ENCODE measurements around the gene LOXHD1. TPM values are rescaled to one million over a fixed set of nuclear protein-coding genes. Genes with fewer than 3 reads are reported as not detected.
A peak's percentile ranks its signal among the peaks of the same experiment; 100 is the strongest.

The LOXHD1 gene
- total RNA-seq, 4 donors from 2014 or later = 0.13 to 0.50 TPM; not detected in 2

GRCh38 chr18:46578987-46579386, 78.0 kb downstream of the LOXHD1 start:
- no peaks in the 10 kb centered on the region for H3K36me3 ChIP-seq
- no peak overlapping the region for H3K4me3 ChIP-seq
- H3K4me1 ChIP-seq = no peaks in the 10 kb centered on the region
- H3K27me3 ChIP-seq = no peaks in the 10 kb centered on the region
- intact Hi-C loops (cut with DNase I) = no loop called here
- no peak for DNase-seq (ENCODE audit: extremely low spot score)
- H3K27ac ChIP-seq (replicated peaks in 1 of 4) = no peak overlapping the region
- TF ChIP-seq EP300 (IDR thresholded peaks at IDR 0.05) (no peak), POLR2AphosphoS5 (IDR thresholded peaks at IDR 0.05) (no peak), POLR2A (IDR thresholded peaks at IDR 0.05; ENCODE audit: low read depth) (no peak)
- TF ChIP-seq, protein P1, sequence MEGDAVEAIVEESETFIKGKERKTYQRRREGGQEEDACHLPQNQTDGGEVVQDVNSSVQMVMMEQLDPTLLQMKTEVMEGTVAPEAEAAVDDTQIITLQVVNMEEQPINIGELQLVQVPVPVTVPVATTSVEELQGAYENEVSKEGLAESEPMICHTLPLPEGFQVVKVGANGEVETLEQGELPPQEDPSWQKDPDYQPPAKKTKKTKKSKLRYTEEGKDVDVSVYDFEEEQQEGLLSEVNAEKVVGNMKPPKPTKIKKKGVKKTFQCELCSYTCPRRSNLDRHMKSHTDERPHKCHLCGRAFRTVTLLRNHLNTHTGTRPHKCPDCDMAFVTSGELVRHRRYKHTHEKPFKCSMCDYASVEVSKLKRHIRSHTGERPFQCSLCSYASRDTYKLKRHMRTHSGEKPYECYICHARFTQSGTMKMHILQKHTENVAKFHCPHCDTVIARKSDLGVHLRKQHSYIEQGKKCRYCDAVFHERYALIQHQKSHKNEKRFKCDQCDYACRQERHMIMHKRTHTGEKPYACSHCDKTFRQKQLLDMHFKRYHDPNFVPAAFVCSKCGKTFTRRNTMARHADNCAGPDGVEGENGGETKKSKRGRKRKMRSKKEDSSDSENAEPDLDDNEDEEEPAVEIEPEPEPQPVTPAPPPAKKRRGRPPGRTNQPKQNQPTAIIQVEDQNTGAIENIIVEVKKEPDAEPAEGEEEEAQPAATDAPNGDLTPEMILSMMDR (IDR thresholded peaks at IDR 0.05) = no peak
- peaks cover 0 to 26% (median 7%) of the 10 kb centered on the region in 4 donors for H3K9me3 ChIP-seq
- WGBS = 100% methylated on average over 2 of the region's 2 CpGs

DNA sequence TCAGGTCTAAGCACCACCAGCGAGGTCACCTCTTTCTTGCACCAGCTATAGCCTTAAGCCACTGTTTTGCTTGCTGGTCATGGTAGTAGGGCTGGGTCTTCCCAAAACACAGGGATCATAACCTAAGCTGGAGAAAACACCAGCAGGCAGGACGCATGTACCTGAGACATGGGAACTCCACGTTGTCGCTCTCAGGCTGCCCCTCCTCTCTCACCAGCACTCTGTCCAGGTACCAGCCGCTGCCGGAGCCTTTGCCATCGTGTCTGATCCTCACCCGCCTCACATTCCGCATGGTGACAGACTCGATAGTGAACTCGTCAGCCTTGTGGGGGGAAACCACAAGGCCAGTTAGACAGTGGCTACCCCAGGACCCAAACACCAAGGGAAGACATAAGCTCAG, 79.5 kb downstream of the LOXHD1 start:
- intact Hi-C loops (cut with DNase I) = no loop called here
- peak; percentile 21 for DNase-seq (ENCODE audit: extremely low spot score)
- H3K27ac ChIP-seq (replicated peaks in 1 of 4) = no peak overlapping the region

GRCh38 chr18:46575851-46576250, 81.2 kb downstream of the LOXHD1 start:
- no peaks in the 10 kb centered on the region for H3K27me3 ChIP-seq
- H3K27ac ChIP-seq (replicated peaks in 1 of 4) = no peak overlapping the region
- no peaks in the 10 kb centered on the region for H3K36me3 ChIP-seq
- WGBS = 97% methylated on average over 6 of the region's 6 CpGs
- intact Hi-C loops (cut with DNase I) = no loop called here
- peak; percentile 78 for DNase-seq (ENCODE audit: extremely low spot score)
- no peaks in the 10 kb centered on the region for H3K4me1 ChIP-seq
- H3K9me3 ChIP-seq = peaks cover 0 to 7% (median 0%) of the 10 kb centered on the region in 4 donors
- H3K4me3 ChIP-seq = no peak overlapping the region
- TF ChIP-seq POLR2AphosphoS5 (IDR thresholded peaks at IDR 0.05) (no peak), POLR2A (IDR thresholded peaks at IDR 0.05; ENCODE audit: low read depth) (no peak)
- TF ChIP-seq, protein P1 (IDR thresholded peaks at IDR 0.05) = no peak

More for the DNA sequence above, 79.5 kb downstream of the LOXHD1 start:
- TF ChIP-seq POLR2A (IDR thresholded peaks at IDR 0.05; ENCODE audit: low read depth) (no peak), EP300 (IDR thresholded peaks at IDR 0.05) (no peak), POLR2AphosphoS5 (IDR thresholded peaks at IDR 0.05) (no peak)
- Histone ChIP-seq H3K9me3 (peaks cover 0 to 24% (median 7%) of the 10 kb centered on the region in 4 donors), H3K36me3 (no peaks in the 10 kb centered on the region), H3K27me3 (no peaks in the 10 kb centered on the region), H3K4me1 (no peaks in the 10 kb centered on the region), H3K4me3 (no peak overlapping the region)
- 91% methylated on average over 11 of the region's 11 CpGs for WGBS

DNA sequence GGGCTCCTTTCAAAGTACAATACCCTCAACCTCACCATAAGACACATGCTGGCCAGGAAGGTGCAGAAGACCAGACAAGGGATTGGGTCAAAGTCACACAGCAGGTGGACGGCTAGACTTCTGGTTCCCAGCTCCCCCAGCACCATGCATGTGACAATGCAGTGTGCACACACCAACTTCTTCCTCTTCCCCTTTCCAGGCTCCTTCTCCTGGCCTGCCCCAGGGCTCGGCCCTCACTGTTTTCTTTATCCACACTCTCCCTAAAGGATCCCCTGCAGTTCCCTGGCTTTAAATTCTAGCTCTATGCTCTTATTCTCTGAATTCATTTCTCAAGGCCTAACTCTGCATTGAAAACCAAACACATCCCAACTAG, 82.3 kb downstream of the LOXHD1 start:
- no peaks in the 10 kb centered on the region for H3K9me3 ChIP-seq
- no peak overlapping the region for H3K4me3 ChIP-seq
- no peak overlapping the region for H3K27ac ChIP-seq (replicated peaks in 1 of 4)
- H3K36me3 ChIP-seq = no peaks in the 10 kb centered on the region
- 77% methylated on average over 2 of the region's 2 CpGs for WGBS
- H3K27me3 ChIP-seq = no peaks in the 10 kb centered on the region
- TF ChIP-seq POLR2A (IDR thresholded peaks at IDR 0.05; ENCODE audit: low read depth) (no peak), POLR2AphosphoS5 (IDR thresholded peaks at IDR 0.05) (no peak), EP300 (IDR thresholded peaks at IDR 0.05) (no peak)
- TF ChIP-seq, protein P1 (IDR thresholded peaks at IDR 0.05) = no peak
- no peaks in the 10 kb centered on the region for H3K4me1 ChIP-seq
- intact Hi-C loops (cut with DNase I) = no loop called here
- DNase-seq (ENCODE audit: extremely low spot score) = peak; percentile 78

DNA sequence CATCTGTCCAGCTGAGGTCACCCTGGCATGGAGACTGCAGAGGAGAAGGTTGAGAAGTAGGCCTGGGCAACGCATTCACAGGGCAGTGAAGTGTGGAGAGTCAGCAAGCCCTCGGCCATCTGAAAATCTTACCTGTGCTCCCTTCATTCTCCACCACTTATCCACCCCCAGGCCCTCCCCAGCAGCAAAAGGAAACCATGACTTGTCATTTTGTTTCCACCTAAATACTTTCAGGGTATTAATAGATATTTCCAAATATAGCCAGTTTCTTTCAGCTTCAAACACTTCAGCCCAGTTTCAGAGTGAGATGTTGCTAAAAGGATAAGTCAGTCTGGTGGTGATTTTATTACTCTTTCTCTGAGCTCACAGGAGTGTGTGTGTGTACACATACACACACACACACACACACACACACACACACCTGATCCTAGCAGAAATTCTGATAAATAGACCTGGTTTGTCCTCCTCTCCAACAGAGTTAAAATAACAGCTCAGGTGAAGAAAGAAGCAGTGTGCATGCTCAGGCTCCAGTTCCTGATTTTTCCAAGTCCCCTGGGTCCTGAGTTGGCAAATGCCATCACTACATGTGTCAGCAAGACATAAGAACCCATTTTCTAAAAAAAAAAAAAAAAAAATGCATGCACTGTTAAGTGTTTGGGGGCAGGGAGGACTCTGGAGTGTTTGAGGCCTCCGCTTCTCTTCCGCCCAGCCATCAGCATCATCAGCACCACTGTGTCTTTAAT, 82.8 kb downstream of the LOXHD1 start:
- DNase-seq (ENCODE audit: extremely low spot score) = peak; percentile 75
- H3K4me3 ChIP-seq = no peak overlapping the region
- intact Hi-C loops (cut with DNase I) = no loop called here
- no peaks in the 10 kb centered on the region for H3K36me3 ChIP-seq
- no peaks in the 10 kb centered on the region for H3K27me3 ChIP-seq
- no peaks in the 10 kb centered on the region for H3K4me1 ChIP-seq
- 93% methylated on average over 4 of the region's 4 CpGs for WGBS
- TF ChIP-seq POLR2A (IDR thresholded peaks at IDR 0.05; ENCODE audit: low read depth) = no peak
- no peak for TF ChIP-seq EP300 (IDR thresholded peaks at IDR 0.05)
- TF ChIP-seq, protein P1 (IDR thresholded peaks at IDR 0.05) = no peak
- no peak for TF ChIP-seq POLR2AphosphoS5 (IDR thresholded peaks at IDR 0.05)
- H3K27ac ChIP-seq (replicated peaks in 1 of 4) = no peak overlapping the region
- no peaks in the 10 kb centered on the region for H3K9me3 ChIP-seq
